GM19351 (cell line): ENCODE measurements around the gene POMGNT2.
"Not testable (repeated sequence)": the region's sequence is repeated elsewhere in the genome, so short reads cannot be mapped to it uniquely, and the experiment has no call there.

Experiments
- ATAC-seq: cut with Tn5 transposase; IDR thresholded peaks from one replicate; pipeline ENCODE4 v1.9.1; 2021; ENCODE audit warnings: mild to moderate bottlenecking, moderate library complexity; ENCODE audit not compliant: unreplicated experiment

POMGNT2 gene

DNA sequence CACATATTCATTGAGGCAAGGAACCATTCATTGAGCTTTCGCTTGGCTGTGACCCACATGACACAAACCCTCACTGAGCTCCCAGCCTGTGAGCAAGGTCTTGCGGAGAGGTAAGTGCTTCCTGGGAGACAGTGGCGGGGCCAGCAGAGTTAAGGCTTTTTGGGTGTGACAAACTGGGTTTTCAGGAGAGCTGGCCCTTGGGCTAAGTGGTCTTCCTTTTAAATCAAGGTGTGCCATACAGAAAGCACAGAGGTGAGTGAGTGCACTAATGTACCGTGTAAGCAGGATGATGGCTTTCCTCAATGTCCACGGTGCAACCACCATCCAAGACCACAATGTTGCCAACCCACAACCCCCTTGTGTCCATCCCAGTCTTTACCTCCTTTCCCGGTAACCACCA is 28.6 kb downstream of the POMGNT2 start:
- no peak for ATAC-seq

DNA sequence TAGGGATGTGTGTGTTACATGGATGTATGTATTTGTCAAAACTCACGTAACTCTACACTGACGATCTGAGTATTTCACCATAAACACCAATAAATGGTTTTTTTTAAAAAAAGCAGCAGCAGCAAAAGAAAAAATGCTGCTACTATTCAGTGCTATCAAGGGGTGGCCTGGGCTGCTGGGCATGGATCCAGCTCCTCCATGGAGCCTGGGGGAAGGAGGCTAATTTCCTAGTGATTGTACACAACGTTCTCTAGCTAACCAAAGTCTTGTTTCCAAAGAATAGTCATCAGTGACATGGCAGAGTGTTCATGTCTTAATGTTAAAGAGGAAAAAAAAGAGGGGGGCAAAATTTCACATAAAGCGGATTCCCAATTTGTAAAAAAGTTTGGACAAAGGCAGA is 29.0 kb downstream of the POMGNT2 start:
- no peak for ATAC-seq

DNA sequence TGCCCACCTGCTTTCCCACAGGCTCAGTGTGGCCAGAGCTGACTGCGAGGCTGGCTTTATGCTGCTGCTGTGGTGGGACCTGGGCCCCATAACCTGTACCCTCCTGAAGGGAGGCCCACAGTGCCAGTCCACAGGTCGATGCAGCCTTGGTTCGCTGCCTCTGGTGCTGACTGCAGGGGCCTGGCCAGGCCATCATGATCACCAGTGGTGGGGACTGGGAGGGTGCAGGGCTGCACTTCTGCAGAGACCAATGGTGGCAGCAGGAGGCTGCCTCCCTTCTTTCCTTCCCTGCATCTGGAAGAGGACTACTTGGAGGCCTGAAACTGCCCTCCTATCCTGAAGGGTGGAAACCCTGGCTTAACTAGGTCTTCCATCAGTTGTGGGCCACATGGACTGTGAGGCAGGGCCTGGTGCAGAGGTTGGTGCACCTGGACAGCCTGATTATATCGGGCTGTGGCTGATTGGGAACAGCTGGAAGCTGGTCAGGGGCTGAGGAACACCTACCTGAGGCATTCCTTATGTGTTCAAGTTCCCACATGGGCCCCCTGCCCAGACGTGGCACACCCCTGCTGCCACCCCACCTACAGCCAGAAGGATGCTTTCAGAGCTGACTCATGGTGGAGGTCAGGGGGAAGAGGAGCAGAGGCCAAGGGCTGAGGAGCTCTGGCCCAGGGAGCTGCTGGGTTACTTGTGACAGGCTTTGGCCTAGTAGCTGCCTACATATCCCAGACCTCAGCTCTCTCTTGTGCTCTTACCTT is 29.8 kb downstream of the POMGNT2 start:
- ATAC-seq = no peak

DNA sequence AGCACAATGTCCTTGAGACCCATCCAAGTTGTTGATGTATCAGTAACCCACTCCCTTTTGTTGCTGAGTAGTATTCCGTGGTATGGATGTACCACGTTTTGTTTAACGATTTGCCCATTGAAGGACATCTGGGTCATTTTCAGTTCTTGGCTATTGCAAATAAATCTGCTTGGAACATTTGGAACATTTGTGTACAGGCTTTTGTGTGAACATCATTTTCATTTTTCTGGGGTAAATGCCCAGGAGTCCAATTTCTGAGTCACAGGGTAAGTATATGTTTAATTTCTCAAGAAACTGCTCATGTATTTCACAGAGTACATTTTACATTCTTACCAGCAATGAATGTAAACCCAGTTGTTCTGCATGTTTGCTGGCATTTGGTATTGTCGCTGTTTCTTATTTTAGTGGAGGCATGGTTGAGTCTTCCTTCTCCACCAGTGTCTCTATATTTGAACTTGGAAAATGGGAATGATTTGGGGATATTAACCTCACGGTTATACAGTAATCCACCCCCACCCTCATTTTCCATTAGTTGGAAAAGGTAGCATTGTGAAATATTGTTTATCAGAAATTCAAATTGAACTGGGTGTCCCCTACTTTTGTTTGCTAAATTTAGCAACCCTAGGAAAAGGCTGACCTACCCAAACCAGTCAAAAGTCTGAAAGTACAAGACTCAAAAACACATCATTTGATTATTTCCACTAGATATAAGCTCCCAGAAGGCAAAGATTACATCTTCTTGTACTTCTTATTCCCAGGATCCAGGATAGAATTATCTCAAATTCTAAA is 30.8 kb downstream of the POMGNT2 start:
- no peak for ATAC-seq

DNA sequence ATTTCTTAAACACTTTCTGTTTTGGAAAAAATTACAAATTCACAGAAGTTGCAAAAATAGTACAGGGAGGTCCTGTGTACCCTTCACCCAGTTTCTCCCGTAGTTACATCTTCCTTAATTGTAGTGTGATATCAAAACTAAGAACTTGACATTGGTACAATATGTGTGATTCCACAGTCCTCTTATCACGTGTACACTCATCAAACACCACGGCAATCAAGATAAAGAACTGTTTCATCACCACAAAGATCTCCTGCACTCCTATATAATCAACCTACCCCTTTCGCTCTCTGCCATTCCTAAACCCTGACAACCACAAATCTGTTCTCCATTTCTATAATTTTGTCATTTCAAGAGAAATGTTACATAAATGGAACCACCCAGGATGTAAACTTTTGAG is 31.4 kb downstream of the POMGNT2 start:
- ATAC-seq = no peak

DNA sequence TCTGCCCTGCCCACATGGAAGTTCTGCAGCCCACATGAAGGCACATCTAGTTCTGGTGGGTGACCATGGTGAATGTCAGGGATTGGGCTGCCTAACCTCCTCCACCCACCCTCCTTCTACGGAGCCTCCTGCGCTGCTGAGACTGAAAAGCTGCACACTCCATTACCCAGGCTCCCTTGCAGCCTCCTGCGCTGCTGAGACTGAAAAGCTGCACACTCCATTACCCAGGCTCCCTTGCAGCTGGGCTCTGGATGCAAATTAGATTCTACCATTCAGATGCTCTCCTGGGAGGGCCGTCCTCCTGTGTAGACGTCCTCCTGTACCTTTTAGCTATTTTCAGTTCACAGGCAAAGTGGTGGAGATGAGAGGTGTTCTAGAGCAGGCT is 32.1 kb downstream of the POMGNT2 start:
- ATAC-seq = no peak

DNA sequence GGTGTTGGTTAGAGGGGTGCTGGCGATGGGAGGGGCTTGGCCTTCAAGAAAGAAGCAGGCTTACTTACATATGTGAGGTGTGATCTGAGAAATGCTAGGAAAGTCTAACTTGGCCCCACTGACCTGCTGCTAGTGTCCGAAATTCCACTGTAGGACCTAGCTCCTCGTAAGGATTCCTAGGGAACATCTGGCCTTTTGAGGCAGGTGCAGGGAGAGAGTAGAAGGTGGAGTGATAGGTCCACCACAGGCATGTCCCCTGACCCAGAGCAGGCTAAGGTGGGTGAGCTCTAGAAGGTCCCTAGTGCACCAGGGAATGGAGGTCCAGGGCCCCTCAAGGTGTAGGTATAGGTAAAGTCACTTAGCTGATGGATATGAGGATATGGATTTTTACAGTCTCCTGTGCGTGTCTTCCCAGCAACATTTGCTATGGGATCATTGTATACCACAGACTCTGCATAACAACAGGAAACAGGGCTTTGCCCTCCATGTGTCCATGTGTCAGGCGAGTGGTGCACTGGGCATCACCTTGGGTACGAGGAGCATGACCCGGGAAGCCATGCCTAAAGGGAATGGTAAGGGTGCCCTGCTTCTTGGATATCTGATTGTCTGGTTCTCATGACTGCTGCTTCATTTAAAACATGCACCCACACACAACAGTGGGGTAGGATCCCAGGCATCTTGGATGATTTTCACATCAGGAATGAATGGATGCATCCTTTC is 32.6 kb downstream of the POMGNT2 start:
- ATAC-seq = no peak

DNA sequence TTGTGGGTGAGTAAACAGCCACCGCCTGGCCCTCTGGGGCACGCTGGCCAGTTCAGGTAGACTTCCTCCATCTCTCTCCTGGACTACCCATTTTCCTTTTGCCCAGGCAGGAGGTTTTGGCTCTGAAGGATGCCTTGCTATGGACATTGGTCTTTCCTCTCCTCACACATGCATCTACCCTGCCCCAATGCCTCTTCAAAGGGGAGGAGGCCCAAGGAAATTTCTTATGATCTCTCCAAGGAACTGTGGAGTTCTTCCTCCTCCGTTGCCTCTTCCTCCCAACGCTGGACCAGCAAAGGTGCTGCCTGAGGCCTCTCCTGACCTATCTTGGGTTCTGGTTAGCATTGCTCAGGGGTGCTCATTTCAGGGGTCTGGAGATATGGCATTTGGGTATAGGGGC is 33.5 kb downstream of the POMGNT2 start:
- no peak for ATAC-seq

DNA sequence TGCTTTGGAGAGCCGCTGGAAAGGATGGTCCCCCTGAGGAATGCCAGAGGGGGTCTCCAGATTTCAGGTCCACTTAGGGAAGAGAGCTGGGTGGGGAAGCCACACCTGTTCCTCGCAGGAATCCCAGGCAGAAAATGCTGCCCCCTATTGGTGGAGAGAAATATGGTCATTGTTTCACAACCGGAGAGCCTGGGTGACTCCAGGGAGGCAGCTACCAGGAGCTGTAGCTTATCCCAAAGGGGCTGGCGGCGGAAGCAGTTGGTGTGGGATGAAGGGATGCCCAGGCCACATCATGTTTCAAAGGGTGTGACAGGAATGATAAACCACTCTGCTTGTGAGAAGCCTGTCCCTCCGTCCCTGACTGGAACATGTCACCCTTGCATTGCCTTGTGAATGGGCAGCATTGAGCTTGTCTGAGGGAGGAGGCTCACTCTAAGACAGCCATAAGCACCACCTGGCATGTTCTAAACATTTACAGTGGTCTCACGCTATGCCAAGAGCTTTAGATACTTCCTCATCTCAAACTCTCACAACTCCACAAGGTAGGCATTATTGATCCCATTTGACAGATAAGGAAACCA is 34.5 kb downstream of the POMGNT2 start:
- no peak for ATAC-seq

DNA sequence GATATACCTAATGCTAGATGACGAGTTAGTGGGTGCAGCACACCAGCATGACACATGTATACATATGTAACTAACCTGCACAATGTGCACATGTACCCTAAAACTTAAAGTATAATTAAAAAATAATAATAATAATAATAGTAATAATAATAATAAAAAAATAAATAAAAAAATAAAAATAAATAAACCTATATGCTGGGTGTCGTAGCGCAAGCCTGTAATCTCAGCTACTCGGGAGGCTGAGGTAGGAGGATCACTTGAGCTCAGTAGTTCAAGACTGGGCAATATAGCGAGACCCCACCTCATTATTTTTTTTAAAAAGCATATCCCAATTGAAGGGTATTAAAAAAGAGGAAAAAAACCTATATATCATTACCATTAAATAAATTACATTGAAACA is 35.2 kb downstream of the POMGNT2 start:
- ATAC-seq = not testable (repeated sequence)

DNA sequence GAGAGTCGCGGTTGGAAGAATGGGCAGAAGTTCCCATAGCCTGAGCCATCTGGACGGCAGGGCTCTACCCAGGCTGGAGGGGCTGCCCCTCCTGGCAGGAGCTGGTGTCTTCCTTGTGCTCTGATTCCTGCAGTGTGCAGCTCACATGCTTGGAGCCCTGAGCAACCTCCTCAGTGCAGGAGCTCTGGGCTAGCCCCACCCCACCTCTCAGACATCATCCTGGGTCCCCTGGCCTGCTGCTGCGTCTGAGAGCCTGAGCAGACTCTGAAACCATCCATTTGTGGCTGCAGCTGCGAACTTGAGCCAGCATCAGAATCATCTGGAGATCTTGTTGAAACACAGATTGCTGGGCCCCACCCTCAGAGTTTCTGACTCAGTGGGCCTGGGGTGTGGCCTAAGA is 42.8 kb downstream of the POMGNT2 start:
- no peak for ATAC-seq

DNA sequence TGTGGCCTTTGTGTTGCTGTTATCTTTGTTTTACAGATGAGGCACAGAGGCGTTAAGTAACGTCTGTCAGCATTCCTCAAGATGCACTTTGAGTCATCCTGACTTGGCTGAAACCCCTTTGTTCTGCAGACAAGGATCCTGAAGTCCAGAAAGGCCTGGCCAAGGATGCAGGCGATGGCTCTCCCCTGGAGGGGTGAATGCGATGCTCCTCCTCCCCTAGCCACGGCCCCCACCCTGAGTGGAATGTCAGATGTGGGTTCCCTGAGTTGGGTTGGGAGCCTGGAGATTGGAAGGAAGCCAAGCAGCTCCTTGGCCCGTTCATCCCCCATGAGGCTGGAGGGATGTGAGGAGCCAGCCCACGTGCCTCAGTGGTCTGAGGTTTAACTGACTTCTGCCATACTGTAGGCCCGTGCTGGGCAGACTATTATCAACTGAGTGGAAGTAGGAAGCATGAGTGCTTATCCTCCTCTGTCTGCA is 43.3 kb downstream of the POMGNT2 start:
- ATAC-seq = no peak

DNA sequence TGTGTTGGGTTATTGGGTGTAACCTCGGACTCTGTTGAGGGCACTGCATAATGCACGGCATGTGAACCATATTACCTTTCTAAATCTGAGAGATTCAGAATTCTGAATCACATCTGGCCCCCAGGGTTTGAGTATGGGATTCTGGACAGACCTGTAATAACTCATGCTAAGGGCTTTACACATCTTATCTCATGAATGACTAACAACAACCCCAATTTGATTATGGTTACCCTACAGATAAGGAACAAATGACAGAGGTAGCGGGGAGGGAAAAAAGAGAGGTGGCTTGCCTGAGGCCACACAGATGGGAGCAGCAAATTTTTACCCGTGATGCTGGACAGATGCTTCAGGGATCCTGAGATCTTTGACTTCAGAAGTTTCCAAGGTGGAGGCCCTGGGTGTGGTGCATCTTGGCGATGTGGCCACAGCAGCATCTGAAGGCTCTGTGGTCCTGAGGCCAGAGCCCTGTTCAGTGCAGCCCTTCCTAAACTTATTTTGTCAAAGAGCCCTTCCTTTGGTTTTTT is 43.8 kb downstream of the POMGNT2 start:
- no peak for ATAC-seq

DNA sequence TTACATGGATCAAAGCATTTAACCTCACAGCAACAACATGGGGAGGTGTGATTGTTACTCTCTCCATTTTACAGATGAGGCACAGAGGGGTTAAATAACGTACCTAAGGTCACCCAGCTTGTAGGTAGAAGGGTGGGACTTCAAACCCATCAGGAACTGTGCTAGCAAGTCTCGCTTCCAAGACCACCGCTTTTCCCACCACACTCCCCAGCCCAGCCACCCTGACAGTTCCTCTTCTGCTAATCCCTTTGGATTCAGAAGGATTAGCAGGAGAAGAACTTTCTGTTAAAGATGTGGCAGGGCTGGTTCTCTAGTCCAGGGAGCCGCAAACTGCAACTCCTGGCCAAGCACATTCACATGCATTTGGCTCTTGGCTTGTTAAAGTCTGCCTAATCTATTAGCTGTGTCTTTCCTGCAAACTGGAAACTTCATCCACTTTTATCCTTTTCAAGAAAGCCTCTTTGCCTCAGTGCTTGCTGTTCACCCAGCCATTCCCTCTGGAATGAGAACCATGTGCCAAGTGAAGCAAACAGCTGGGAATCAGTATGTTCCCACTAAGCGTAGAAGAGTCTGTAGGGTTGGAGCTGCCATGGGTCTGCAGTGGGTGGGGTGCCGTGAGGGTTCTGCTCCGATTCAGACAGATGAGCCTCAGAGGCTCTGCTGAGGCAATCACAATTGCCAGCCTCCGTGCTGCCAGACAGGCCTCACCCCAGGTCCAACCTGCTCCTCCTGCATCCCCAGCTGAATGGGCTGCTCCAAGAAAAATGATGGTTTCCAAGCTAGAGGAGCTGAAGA is 44.6 kb downstream of the POMGNT2 start:
- no peak for ATAC-seq

DNA sequence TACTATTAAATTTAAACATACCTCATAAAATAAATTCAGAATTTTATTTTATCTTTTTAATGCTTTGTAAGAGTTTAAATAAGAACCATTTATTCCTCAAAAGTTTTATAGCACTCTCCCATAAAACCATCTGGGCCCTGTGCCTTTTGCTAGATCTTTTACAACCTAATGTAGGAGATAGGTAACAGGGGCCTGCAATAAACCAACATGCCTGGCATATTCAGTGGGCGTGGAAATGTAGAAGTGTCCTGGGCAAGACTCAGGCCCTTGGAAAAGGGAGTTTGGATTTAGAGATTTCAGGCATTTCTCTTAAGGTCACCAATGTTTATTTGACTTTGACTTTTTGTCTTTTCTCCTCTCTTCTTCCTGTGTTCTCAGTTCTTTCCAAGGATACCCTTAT is 46.4 kb downstream of the POMGNT2 start:
- no peak for ATAC-seq

DNA sequence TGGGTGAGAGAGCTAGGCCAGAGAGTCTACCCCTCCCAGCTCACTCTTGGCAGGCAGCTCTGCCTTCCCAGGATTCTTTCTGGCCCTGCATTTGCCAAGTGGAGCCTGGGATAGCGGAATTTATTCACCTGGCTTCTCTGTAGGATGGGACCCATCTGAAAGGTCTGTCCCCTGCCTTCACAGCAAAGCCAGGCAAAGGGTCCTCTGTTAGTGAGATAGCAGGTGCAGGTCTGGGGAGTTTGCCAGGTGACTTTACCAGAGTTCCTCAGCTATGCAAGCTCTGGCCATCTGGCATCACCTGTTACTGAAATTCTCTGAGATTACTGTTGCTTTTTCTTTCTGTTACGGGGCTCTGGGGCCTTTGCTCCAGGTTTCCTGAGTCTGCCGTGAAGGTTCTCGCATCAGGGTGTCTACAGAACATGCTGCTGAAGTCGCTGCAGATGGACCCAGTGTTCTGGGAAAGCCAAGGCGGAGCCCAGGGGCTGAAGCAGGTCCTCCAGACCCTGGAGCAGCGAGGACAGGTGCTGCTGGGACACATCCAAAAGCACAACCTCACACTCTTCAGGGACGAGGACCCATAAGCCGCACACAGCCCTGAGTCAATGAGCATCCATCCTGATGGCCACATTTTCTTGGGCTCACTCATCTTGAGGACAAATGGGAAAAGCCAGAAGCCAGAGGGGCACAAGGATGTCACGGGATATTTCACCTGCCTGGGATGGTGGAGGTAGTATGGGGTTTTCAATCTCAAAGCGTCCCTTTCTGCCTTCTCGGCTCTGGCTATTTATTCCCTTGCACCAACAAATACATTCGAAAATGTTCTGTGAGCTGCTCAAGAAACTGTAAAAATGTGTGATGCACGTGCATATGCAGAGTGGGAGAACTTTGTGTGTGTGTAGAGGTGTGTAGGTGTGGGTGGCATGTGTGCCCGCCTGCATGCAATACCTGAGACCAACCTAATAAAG is 49.8 kb downstream of the POMGNT2 start:
- ATAC-seq = no peak

DNA sequence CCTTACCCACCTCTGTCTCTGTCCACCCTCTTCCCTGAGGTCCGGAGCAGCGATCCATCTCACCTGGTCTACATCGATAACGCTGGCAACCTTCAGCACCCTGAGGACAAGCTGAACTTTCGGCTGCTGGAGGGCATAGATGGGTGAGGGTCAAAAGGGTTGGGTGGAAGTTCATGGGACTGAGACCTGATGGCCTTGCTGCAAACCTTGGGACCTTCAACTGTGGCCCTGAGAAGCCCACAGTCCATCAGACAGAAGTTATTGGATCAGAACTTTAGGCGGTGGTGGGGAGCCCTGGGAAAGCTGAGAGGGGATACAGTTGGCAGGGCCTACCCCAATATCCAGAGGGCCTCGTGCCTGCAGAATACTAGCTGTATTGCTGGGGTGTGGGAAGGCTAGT is 50.5 kb downstream of the POMGNT2 start:
- ATAC-seq = no peak

DNA sequence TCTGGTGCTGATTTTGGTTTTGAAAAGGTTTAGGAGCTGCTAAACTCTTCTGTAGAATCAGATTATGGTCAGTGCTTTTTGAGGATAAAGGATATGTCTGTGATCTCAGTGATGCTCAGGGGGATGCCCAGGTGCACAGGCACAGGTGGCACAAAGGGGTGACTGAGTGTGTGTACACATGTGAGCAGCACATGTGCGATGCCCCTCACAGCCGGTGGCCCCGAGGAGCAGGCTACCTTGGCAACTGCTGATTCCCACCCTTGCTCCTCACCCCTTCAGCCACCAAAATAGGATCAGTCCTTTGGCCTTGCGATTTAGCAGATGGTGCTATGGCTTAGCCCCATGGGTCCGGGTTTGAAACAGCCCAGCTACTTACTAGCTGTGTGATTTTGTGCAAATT is 51.1 kb downstream of the POMGNT2 start:
- ATAC-seq = no peak

DNA sequence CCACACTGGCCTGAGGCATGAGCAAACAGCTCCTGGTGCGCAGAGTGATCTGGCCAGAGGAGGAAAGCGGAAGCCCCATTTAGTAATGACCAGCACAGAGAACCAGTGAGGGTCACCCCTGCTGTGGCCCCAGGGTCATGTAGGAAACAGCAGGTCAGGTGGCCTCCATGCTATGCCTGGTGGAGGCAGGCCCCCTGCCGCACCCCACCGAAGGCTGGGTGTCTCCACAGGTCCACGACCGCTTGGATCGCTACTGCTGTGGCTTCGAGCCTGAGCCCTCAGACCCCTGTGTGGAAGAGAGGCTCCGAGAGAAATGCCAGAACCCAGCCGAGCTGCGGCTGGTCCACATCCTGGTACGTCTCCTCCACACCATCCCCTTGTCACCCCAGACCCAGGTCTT is 52.6 kb downstream of the POMGNT2 start:
- ATAC-seq = no peak
